KMS-11 (cell line): ENCODE measurements around the gene BEND4.

Experiments used
- H2AFZ ChIP-seq: fragments of 200-600 bp; sonication (generic); 2 replicates; pipeline ENCODE4 v1.6.1; 2016; ENCODE audit warnings: antibody characterized with exemption, mixed run types, low read depth
- H3K27ac ChIP-seq: fragments of 200-600 bp; sonication (generic); 2 replicates; pipeline ENCODE4 v1.6.1; 2016; ENCODE audit warnings: mild to moderate bottlenecking, mixed run types
- H3K27me3 ChIP-seq: fragments of 200-600 bp; sonication (generic); 2 replicates; pipeline ENCODE4 v1.6.1; 2017; ENCODE audit warnings: mild to moderate bottlenecking, low read depth, mixed run types, moderate library complexity; ENCODE audit not compliant: insufficient read depth
- H3K36me3 ChIP-seq: fragments of 200-600 bp; sonication (generic); 2 replicates; pipeline ENCODE4 v1.6.1; 2017; ENCODE audit warnings: mild to moderate bottlenecking, mixed run types; ENCODE audit not compliant: insufficient read depth
- H3K4me1 ChIP-seq: fragments of 200-600 bp; sonication (generic); 2 replicates; pipeline ENCODE4 v1.6.1; 2016; ENCODE audit warnings: mild to moderate bottlenecking, low read depth, mixed run types; ENCODE audit not compliant: poor library complexity, severe bottlenecking
- H3K4me2 ChIP-seq: fragments of 200-600 bp; sonication (generic); 2 replicates; pipeline ENCODE4 v1.7.0; 2016; ENCODE audit warnings: mild to moderate bottlenecking, mixed run types
- H3K4me3 ChIP-seq: fragments of 200-600 bp; sonication (generic); IDR thresholded peaks from 2 replicates; pipeline ENCODE4 v1.6.1; 2017; ENCODE audit warnings: low read depth, low read length, mixed read lengths; ENCODE audit not compliant: insufficient read depth
- H3K79me2 ChIP-seq: fragments of 200-600 bp; sonication (generic); 2 replicates; pipeline ENCODE4 v1.6.1; 2016; ENCODE audit warnings: low read depth, mixed run types; ENCODE audit not compliant: insufficient read depth
- H3K9ac ChIP-seq: fragments of 200-600 bp; sonication (generic); 2 replicates; pipeline ENCODE4 v1.6.1; 2016; ENCODE audit warnings: mild to moderate bottlenecking, mixed run types
- H4K20me1 ChIP-seq: fragments of 200-600 bp; sonication (generic); 2 replicates; pipeline ENCODE4 v1.6.1; 2016; ENCODE audit warnings: mild to moderate bottlenecking, mixed run types; ENCODE audit not compliant: insufficient read depth
- TF ChIP-seq, protein P1 (sequence below): fragments of 200-600 bp; sonication (generic); conservative IDR thresholded peaks from 2 replicates; pipeline ENCODE4 v1.6.1; 2017; ENCODE audit warnings: low read depth, mild to moderate bottlenecking, antibody characterized with exemption, low read length, moderate library complexity, mixed read lengths

The BEND4 gene

DNA sequence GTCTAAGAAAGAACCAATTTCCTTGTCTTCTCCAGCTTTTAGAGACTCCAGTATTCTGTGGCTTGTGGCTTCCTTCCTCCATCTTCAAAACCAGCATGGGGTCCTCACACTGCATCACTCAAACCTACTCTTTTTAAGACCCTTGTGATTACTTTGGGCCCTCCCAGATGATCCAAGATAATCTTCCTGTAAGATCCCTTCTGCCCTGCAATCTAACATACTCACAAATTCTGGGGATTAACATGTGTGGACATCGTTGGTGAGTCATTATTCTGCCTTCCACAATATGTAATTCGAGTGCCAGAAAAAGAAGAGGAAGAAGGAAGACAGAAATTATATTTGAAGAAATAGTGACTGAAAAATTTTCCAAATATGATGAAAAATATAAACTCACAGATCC, 47.9 kb downstream of the BEND4 start:
- no peaks in the 10 kb centered on the region for H3K36me3 ChIP-seq
- no peaks in the 10 kb centered on the region for H4K20me1 ChIP-seq
- no peak overlapping the region for H3K4me2 ChIP-seq
- no peak overlapping the region for H2AFZ ChIP-seq
- no peak overlapping the region for H3K4me3 ChIP-seq
- H3K4me1 ChIP-seq = no peaks in the 10 kb centered on the region
- H3K79me2 ChIP-seq = no peaks in the 10 kb centered on the region
- no peaks in the 10 kb centered on the region for H3K27me3 ChIP-seq
- TF ChIP-seq, protein P1, sequence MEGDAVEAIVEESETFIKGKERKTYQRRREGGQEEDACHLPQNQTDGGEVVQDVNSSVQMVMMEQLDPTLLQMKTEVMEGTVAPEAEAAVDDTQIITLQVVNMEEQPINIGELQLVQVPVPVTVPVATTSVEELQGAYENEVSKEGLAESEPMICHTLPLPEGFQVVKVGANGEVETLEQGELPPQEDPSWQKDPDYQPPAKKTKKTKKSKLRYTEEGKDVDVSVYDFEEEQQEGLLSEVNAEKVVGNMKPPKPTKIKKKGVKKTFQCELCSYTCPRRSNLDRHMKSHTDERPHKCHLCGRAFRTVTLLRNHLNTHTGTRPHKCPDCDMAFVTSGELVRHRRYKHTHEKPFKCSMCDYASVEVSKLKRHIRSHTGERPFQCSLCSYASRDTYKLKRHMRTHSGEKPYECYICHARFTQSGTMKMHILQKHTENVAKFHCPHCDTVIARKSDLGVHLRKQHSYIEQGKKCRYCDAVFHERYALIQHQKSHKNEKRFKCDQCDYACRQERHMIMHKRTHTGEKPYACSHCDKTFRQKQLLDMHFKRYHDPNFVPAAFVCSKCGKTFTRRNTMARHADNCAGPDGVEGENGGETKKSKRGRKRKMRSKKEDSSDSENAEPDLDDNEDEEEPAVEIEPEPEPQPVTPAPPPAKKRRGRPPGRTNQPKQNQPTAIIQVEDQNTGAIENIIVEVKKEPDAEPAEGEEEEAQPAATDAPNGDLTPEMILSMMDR = no peak
- no peak overlapping the region for H3K9ac ChIP-seq
- no peak overlapping the region for H3K27ac ChIP-seq

DNA sequence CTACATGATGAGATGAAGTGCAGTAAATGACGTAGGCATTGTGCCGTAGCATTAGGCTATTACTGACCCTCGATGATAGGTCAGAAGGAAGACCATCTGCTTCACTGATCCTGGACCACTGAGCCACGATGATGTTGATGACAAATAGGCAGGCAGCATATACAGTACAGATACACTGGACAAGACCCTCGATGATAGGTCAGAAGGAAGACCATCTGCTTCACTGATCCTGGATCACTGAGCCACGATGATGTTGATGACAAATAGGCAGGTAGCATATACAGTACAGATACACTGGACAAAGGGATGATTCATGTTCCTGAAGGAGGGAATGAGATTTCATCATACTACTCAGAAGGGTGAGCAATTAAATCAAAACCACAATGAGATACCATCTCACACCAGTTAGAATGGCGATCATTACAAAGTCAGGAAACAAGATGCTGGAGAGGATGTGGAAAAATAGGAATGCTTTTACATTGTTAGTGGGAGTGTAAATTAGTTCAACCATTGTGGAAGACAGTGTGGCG, 50.9 kb downstream of the BEND4 start:
- no peaks in the 10 kb centered on the region for H3K36me3 ChIP-seq
- no peak overlapping the region for H3K9ac ChIP-seq
- H3K4me1 ChIP-seq = no peaks in the 10 kb centered on the region
- H4K20me1 ChIP-seq = no peaks in the 10 kb centered on the region
- no peak overlapping the region for H3K4me3 ChIP-seq
- no peak overlapping the region for H2AFZ ChIP-seq
- no peaks in the 10 kb centered on the region for H3K27me3 ChIP-seq
- TF ChIP-seq, protein P1 = no peak
- H3K79me2 ChIP-seq = no peaks in the 10 kb centered on the region
- H3K4me2 ChIP-seq = no peak overlapping the region
- H3K27ac ChIP-seq = no peak overlapping the region

DNA sequence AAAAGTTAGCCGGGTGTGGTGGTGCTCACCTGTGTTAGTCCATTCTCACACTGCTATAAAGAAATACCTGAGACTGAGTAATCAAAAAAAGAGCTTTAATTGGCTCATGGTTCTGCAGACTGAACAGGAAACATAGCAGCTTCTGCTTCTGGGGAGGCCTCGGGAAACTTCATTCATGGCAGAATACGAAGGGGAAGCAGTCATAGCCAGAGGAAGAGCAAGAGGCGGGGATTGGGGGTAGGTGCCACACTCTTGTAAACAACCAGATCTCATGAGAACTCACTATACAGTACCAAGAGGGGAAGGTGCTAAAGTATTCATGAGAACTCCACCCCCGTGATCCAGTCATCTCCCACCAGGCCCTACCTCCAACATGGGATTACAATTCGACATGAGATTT, 64.1 kb downstream of the BEND4 start:
- H3K27ac ChIP-seq = no peak overlapping the region
- no peak overlapping the region for H3K9ac ChIP-seq
- no peak overlapping the region for H3K4me2 ChIP-seq
- H3K79me2 ChIP-seq = no peaks in the 10 kb centered on the region
- no peaks in the 10 kb centered on the region for H4K20me1 ChIP-seq
- H3K27me3 ChIP-seq = no peaks in the 10 kb centered on the region
- TF ChIP-seq, protein P1 = no peak
- no peak overlapping the region for H3K4me3 ChIP-seq
- no peak overlapping the region for H2AFZ ChIP-seq
- H3K4me1 ChIP-seq = no peaks in the 10 kb centered on the region
- no peaks in the 10 kb centered on the region for H3K36me3 ChIP-seq

GRCh38 chr4:42083816-42084215, 68.6 kb downstream of the BEND4 start:
- Histone ChIP-seq H3K4me1 (no peaks in the 10 kb centered on the region), H3K4me3 (no peak overlapping the region), H2AFZ (no peak overlapping the region), H3K36me3 (no peaks in the 10 kb centered on the region), H3K4me2 (no peak overlapping the region), H3K27me3 (no peaks in the 10 kb centered on the region), H3K27ac (no peak overlapping the region), H4K20me1 (no peaks in the 10 kb centered on the region), H3K9ac (no peak overlapping the region), H3K79me2 (no peaks in the 10 kb centered on the region)
- TF ChIP-seq, protein P1 = no peak
